ENCODE measurements around the gene RAB15. TPM values are rescaled to one million over a fixed set of nuclear protein-coding genes. Genes with fewer than 3 reads are reported as not detected.

The RAB15 gene
- total RNA-seq, 1 experiment from 2014 or later, result 3.3 TPM

DNA sequence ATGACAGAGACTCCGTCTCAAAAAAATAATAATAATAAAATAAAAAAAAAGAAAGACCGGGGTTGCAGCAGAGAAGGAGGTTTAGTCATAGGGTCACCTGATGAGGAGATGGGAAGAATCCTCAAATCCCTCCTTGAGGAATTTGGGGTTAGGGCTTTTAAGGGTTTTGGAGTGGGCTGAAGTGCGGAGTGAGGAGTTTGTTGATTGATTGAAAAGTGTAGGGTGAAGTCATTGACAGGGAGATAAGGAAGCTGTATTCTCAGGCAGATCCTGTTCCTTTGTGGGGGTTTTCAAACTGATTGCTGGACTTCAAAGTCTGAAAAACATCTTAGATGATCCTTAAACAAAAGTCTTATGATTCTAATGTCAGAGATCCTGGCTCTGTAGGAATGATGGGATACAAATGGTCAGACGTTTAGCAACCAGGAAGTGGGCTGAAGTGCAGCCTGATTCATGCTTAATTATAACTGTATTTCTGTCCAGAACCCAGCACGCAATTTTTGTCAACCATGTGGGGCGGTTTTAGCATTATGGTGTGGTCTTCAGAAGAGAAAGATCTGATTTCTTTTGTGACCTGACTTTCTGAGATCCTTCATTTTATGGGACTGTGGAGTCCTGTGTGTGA is 30.6 kb upstream of the RAB15 start:
- intact Hi-C loops (cut with micrococcal nuclease), result no loop called here
- Histone ChIP-seq H3K4me2 (ENCODE audit: low read length) (no peak overlapping the region), H3K9ac (ENCODE audit: low read length) (no peak overlapping the region), H3K9me3 (ENCODE audit: control insufficient read depth in 1 of 2, insufficient read depth in 1 of 2, low read depth in 1 of 2, low read length in 2 of 2) (no peaks in the 10 kb centered on the region), H3K9me2 (ENCODE audit: insufficient read depth) (no peaks in the 10 kb centered on the region), H2AFZ (ENCODE audit: low read depth, low read length, poor library complexity, severe bottlenecking) (no peak overlapping the region), H3K4me3 (replicated peaks in 1 of 2; ENCODE audit: low read depth in 1 of 2, low read length in 2 of 2) (no peak overlapping the region), H3K36me3 (ENCODE audit: control insufficient read depth in 1 of 2, insufficient read depth in 2 of 2, low read length in 2 of 2) (no peaks in the 10 kb centered on the region), H3K4me1 (ENCODE audit: control insufficient read depth in 1 of 2, insufficient read depth in 2 of 2, low read length in 2 of 2) (peaks cover 4 to 19% of the 10 kb centered on the region in 2 experiments; a peak in 2 of 4 replicates), H3K27ac (ENCODE audit: low read depth, low read length) (no peak overlapping the region), H4K20me1 (ENCODE audit: insufficient read depth) (no peaks in the 10 kb centered on the region), H3K79me2 (ENCODE audit: insufficient read depth, low read length) (peaks cover 32% of the 10 kb centered on the region), H3K27me3 (ENCODE audit: insufficient read depth, low read length) (no peaks in the 10 kb centered on the region)
- DNase-seq (ENCODE audit: low read depth, low spot score), result no peak
- BruUV-seq (replicated peaks), result no TSS peak
- RAD21 ChIA-PET (ENCODE audit: low non-redundant PET in 1 of 2, low total read pairs in 2 of 2, uncharacterized antibody in 2 of 2, unreplicated experiment in 2 of 2), result no interaction called here
- TF ChIP-seq POLR2A (IDR thresholded peaks at IDR 0.05; ENCODE audit: borderline replicate concordance, extremely low read depth, insufficient read depth, insufficient read length) (no peak), JUND (IDR thresholded peaks at IDR 0.05) (no peak), CBX3 (IDR thresholded peaks at IDR 0.05; ENCODE audit: low read depth) (no peak), YY1 (IDR thresholded peaks at IDR 0.05; ENCODE audit: extremely low read depth, insufficient replicate concordance, low read depth, low read length) (no peak), SIN3A (IDR thresholded peaks at IDR 0.05; ENCODE audit: low read depth) (no peak), CEBPB (IDR thresholded peaks at IDR 0.05; ENCODE audit: low read depth) (no peak), EZH2 (IDR thresholded peaks at IDR 0.05) (no peak), SP1 (IDR thresholded peaks at IDR 0.05; ENCODE audit: low read depth) (no peak), EZH2phosphoT487 (IDR thresholded peaks at IDR 0.05; ENCODE audit: borderline replicate concordance) (no peak), ZNF274 (IDR thresholded peaks at IDR 0.05; ENCODE audit: low read depth, low read length) (no peak), TCF7L2 (IDR thresholded peaks at IDR 0.05; ENCODE audit: borderline replicate concordance, extremely low read depth, insufficient read depth, insufficient read length) (no peak), ZFX (IDR thresholded peaks at IDR 0.05) (no peak), RAD21 (IDR thresholded peaks at IDR 0.05; ENCODE audit: low read depth) (no peak), POLR2AphosphoS5 (IDR thresholded peaks at IDR 0.05; ENCODE audit: low read depth, low read length) (no peak)
- TF ChIP-seq, protein P1, sequence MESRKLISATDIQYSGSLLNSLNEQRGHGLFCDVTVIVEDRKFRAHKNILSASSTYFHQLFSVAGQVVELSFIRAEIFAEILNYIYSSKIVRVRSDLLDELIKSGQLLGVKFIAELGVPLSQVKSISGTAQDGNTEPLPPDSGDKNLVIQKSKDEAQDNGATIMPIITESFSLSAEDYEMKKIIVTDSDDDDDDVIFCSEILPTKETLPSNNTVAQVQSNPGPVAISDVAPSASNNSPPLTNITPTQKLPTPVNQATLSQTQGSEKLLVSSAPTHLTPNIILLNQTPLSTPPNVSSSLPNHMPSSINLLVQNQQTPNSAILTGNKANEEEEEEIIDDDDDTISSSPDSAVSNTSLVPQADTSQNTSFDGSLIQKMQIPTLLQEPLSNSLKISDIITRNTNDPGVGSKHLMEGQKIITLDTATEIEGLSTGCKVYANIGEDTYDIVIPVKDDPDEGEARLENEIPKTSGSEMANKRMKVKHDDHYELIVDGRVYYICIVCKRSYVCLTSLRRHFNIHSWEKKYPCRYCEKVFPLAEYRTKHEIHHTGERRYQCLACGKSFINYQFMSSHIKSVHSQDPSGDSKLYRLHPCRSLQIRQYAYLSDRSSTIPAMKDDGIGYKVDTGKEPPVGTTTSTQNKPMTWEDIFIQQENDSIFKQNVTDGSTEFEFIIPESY (IDR thresholded peaks at IDR 0.05; ENCODE audit: extremely low read depth, insufficient replicate concordance, low read length), result no peak
- TF ChIP-seq, protein P2, sequence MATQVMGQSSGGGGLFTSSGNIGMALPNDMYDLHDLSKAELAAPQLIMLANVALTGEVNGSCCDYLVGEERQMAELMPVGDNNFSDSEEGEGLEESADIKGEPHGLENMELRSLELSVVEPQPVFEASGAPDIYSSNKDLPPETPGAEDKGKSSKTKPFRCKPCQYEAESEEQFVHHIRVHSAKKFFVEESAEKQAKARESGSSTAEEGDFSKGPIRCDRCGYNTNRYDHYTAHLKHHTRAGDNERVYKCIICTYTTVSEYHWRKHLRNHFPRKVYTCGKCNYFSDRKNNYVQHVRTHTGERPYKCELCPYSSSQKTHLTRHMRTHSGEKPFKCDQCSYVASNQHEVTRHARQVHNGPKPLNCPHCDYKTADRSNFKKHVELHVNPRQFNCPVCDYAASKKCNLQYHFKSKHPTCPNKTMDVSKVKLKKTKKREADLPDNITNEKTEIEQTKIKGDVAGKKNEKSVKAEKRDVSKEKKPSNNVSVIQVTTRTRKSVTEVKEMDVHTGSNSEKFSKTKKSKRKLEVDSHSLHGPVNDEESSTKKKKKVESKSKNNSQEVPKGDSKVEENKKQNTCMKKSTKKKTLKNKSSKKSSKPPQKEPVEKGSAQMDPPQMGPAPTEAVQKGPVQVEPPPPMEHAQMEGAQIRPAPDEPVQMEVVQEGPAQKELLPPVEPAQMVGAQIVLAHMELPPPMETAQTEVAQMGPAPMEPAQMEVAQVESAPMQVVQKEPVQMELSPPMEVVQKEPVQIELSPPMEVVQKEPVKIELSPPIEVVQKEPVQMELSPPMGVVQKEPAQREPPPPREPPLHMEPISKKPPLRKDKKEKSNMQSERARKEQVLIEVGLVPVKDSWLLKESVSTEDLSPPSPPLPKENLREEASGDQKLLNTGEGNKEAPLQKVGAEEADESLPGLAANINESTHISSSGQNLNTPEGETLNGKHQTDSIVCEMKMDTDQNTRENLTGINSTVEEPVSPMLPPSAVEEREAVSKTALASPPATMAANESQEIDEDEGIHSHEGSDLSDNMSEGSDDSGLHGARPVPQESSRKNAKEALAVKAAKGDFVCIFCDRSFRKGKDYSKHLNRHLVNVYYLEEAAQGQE (IDR thresholded peaks at IDR 0.05; ENCODE audit: low read depth), result no peak
- TF ChIP-seq, protein P3, sequence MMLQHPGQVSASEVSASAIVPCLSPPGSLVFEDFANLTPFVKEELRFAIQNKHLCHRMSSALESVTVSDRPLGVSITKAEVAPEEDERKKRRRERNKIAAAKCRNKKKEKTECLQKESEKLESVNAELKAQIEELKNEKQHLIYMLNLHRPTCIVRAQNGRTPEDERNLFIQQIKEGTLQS (IDR thresholded peaks at IDR 0.05), result no peak
- TF ChIP-seq, protein P4, sequence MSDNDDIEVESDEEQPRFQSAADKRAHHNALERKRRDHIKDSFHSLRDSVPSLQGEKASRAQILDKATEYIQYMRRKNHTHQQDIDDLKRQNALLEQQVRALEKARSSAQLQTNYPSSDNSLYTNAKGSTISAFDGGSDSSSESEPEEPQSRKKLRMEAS (IDR thresholded peaks at IDR 0.05), result no peak
- POLR2A ChIA-PET, result no interaction called here
- ATAC-seq, result no peak
- CTCF ChIA-PET, result no interaction called here
